ENCODE data around the gene NRF1.
"Not testable (repeated sequence)": the region's sequence is repeated elsewhere in the genome, so short reads cannot be mapped to it uniquely, and the experiment has no call there.

Gene NRF1

GRCh38 chr7:129665013-129665401 lies 53.5 kb downstream of the NRF1 start:
- FAIRE-seq (no peak), DNase-seq (ENCODE audit: insufficient read length, low spot score) (no peak)
- no peak for TF ChIP-seq CTCF (IDR thresholded peaks at IDR 0.05; ENCODE audit: insufficient read depth, missing control alignments)

DNA sequence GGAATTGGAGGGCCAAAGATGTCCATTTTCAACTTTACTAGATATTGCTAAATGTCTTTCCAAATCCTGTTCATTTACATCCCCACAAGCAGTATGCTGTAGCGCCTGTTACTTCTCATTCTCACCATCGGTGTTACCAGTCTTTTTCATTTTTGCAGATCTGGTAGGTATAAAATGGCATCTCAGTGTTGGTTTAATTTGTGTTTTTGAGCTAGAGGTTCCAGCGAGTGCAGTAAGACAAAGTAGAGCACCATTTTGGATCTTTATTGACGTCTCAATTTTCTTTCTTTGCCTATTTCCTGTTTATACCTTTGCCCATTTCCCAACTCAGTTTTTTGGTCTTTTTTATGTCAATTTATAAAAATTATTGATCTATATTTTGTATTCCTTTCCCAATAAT lies 55.6 kb downstream of the NRF1 start:
- no peak for TF ChIP-seq CTCF (IDR thresholded peaks at IDR 0.05; ENCODE audit: insufficient read depth, missing control alignments)
- no peak for FAIRE-seq
- DNase-seq (ENCODE audit: insufficient read length, low spot score), result no peak

- FAIRE-seq (no peak), DNase-seq (ENCODE audit: insufficient read length, low spot score) (no peak)
- TF ChIP-seq CTCF (IDR thresholded peaks at IDR 0.05; ENCODE audit: insufficient read depth, missing control alignments), result no peak
Measured at GRCh38 chr7:129667551-129667950, 56.0 kb downstream of the NRF1 start.

GRCh38 chr7:129669901-129670300 lies 58.4 kb downstream of the NRF1 start:
- no peak for FAIRE-seq
- DNase-seq (ENCODE audit: insufficient read length, low spot score), result no peak
- no peak for TF ChIP-seq CTCF (IDR thresholded peaks at IDR 0.05; ENCODE audit: insufficient read depth, missing control alignments)

DNA sequence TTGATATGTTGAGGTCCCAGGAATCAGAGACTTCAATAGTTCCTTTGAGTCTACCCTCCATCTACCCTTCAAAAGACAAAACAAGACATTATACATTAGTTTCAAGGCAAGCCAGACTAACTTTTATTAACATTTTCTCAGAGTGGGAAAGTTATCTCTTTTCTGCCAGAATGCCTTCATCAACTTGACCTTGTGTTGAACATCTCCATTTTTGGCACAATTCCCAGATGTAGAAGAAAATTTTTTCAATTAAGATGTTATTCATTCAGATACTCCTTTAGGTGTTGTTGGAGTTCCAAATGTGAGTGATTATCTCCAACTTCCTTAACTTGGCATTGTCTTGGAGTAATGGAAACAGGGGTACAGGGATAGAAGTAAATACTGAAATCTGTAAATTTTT lies 59.1 kb downstream of the NRF1 start:
- DNase-seq (ENCODE audit: insufficient read length, low spot score), result no peak
- no peak for TF ChIP-seq CTCF (IDR thresholded peaks at IDR 0.05; ENCODE audit: insufficient read depth, missing control alignments)
- no peak for FAIRE-seq

GRCh38 chr7:129671266-129671665 lies 59.7 kb downstream of the NRF1 start:
- no peak for TF ChIP-seq CTCF (IDR thresholded peaks at IDR 0.05; ENCODE audit: insufficient read depth, missing control alignments)
- FAIRE-seq, result peak; percentile 41
- DNase-seq (ENCODE audit: insufficient read length, low spot score), result no peak

DNA sequence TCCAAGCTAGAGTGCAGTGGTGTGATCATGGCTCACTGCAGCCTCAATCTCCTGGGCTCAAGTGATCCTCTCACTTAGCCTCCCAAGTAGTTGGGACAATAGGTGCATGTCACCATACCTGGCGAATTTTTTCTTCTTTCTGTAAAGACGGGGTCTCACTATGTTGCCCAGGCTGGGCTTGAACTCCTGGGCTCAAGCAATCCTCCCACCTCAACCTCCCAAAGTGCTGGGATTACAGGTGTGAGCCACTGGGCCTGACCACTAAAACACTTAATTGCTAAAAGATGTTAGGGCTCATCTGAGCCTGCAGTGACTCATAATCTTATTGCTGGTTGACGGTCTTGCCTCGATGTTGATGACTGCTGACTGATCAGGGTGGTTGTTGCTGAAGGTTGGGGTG lies 63.0 kb downstream of the NRF1 start:
- DNase-seq (ENCODE audit: insufficient read length, low spot score); FAIRE-seq: not testable (repeated sequence)

- DNase-seq (ENCODE audit: insufficient read length, low spot score), result no peak
- TF ChIP-seq CTCF (IDR thresholded peaks at IDR 0.05; ENCODE audit: insufficient read depth, missing control alignments), result no peak
- no peak for FAIRE-seq
Measured at GRCh38 chr7:129675521-129675920, 64.0 kb downstream of the NRF1 start.
